ENCODE results near the gene EIF4ENIF1. TPM values are rescaled to one million over a fixed set of nuclear protein-coding genes. Genes with fewer than 3 reads are reported as not detected.

Gene EIF4ENIF1
- total RNA-seq, 2 donors from 2014 or later, result 9.0 to 14.6 TPM

DNA sequence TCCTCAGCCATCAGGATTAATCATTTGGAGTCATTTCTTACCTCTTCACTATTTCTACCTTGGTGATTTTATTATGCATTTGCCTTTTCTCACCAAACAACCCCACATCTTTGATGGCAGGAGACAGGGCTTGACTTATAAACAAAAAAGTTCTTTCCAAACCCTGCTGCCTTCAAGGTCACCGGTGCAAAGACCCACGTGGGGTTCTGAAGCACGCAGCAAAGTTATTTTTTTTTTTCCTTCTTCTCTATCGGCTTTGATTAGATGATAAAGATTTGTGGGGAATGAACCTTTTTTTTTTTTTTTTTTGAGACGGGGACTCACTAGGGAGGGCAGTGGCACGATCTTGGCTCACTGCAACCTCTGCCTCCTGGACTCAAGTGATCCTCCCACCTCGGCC, 46.1 kb downstream of the EIF4ENIF1 start:
- no peak for TF ChIP-seq CTCF (IDR thresholded peaks at IDR 0.05)
- no peak overlapping the region for H3K4me3 ChIP-seq
- peaks cover 0 to 36% of the 10 kb centered on the region in 2 donors for H3K4me1 ChIP-seq
- no peaks in the 10 kb centered on the region for H3K9me3 ChIP-seq
- H3K27ac ChIP-seq, result peak overlapping the region; percentile 16 to 70
- no peaks in the 10 kb centered on the region for H3K27me3 ChIP-seq
- H3K36me3 ChIP-seq, result peaks cover 73% of the 10 kb centered on the region
- no peak for DNase-seq (ENCODE audit: low spot score)

DNA sequence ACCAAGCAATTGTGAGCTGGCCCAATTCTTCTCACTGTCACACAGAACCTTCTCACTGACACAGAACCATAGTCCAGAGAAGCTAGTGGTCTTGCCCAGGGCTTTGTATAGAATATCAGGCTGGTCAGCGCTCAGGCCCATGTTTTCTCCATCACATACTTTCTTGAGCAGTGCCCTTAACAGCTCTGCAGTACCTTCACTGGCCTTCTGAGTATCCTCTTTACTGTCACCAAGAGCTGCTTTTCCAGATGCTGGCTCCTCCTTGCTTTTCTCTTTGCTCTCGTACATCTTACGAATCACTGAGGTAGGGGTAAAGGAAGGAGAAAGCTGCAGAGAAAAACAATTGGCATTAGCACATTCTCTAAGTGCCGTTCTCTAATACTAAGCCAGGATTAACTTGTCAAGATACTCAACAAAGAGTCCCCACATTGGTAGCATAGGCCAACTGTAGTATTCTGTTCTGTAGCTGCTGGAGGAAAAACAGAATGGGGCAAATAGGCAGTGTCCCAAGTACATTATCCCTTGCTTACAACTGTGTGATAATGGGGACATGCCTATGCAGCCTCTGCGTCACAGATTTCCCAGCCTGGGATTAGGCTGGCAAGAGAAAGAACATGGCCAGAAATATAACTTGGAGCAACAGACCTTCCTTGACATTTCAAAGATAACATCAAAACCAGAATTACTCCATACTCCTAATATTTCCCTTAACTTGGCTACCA, 46.7 kb downstream of the EIF4ENIF1 start:
- DNase-seq (ENCODE audit: low spot score), result no peak
- TF ChIP-seq CTCF (IDR thresholded peaks at IDR 0.05), result no peak

DNA sequence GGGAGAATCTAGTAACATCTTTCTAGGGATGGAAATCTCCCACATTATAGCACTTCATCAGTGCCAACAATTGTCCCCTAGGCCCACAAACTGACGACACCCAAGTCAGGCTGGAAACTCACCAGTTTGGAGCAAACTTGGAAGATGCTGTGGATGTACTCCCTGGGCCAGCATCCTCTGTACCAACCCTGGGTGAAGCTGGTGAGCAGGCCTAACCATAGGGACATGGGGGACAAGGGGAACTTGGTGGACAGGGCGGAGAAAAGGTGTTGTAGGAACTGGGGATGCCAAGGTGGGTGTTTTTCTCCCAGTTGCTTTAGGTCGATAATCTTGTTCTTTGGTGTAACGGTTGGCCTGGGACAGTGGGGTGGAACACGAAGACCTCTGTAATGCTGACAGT, 48.0 kb downstream of the EIF4ENIF1 start:
- H3K27me3 ChIP-seq, result no peaks in the 10 kb centered on the region
- peaks cover 0 to 26% of the 10 kb centered on the region in 2 donors for H3K4me1 ChIP-seq
- peaks cover 88% of the 10 kb centered on the region for H3K36me3 ChIP-seq
- H3K4me3 ChIP-seq, result no peak overlapping the region
- H3K9me3 ChIP-seq, result no peaks in the 10 kb centered on the region
- DNase-seq (ENCODE audit: low spot score), result no peak
- no peak for TF ChIP-seq CTCF (IDR thresholded peaks at IDR 0.05)
- no peak overlapping the region for H3K27ac ChIP-seq

More for the DNA sequence above, 46.7 kb downstream of the EIF4ENIF1 start:
- Histone ChIP-seq H3K27me3 (no peaks in the 10 kb centered on the region), H3K27ac (peak overlapping the region; percentile 31 to 70), H3K9me3 (no peaks in the 10 kb centered on the region), H3K4me1 (peaks cover 0 to 30% of the 10 kb centered on the region in 2 donors), H3K36me3 (peaks cover 79% of the 10 kb centered on the region), H3K4me3 (no peak overlapping the region)

DNA sequence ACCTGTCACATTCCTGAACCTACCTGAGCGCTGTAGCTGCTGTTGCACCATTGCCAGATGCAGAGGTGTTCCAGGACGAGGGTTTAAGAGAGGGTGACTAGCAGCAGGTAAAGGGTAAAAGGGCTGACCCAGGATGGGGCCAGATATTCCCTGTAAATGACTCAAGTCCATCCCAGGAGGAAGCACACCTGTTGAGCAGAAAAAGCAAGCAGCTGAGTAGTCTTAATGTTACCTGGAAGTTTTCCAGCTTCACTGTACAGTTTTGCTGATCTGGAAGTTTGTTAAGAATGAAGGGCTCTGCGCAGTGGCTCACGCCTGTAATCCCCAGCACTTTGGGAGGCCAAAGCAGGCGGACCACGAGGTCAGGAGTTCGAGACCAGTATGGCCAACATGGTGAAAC, 49.0 kb downstream of the EIF4ENIF1 start:
- H3K4me1 ChIP-seq, result peaks cover 0 to 26% of the 10 kb centered on the region in 2 donors
- peaks cover 91% of the 10 kb centered on the region for H3K36me3 ChIP-seq
- H3K27me3 ChIP-seq, result no peaks in the 10 kb centered on the region
- no peak overlapping the region for H3K4me3 ChIP-seq
- H3K9me3 ChIP-seq, result no peaks in the 10 kb centered on the region
- no peak for TF ChIP-seq CTCF (IDR thresholded peaks at IDR 0.05)
- no peak for DNase-seq (ENCODE audit: low spot score)
- no peak overlapping the region for H3K27ac ChIP-seq

DNA sequence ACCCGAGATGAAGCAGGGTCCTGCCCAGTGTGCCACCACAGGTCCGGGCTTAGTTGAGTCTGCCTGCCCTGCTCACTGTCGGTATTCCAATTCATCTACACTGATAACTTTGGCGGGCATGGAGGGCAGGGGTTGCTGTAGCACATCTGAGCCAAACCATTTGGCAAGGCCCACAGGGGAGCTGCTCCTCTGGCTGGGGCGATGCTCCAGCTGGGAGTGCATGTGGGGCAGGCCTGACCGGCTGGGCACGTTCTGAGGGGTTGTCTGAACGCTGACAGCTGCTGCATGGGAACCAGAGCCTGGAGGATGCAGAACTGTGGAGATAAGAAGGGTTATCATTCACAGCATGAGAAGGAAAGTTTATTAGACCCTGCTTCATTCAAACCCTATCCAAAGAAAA, 49.8 kb downstream of the EIF4ENIF1 start:
- no peak for TF ChIP-seq CTCF (IDR thresholded peaks at IDR 0.05)
- Histone ChIP-seq H3K9me3 (no peaks in the 10 kb centered on the region), H3K27me3 (no peaks in the 10 kb centered on the region), H3K4me1 (peaks cover 0 to 26% of the 10 kb centered on the region in 2 donors), H3K4me3 (no peak overlapping the region), H3K36me3 (peaks cover 91% of the 10 kb centered on the region), H3K27ac (no peak overlapping the region)
- DNase-seq (ENCODE audit: low spot score), result no peak

DNA sequence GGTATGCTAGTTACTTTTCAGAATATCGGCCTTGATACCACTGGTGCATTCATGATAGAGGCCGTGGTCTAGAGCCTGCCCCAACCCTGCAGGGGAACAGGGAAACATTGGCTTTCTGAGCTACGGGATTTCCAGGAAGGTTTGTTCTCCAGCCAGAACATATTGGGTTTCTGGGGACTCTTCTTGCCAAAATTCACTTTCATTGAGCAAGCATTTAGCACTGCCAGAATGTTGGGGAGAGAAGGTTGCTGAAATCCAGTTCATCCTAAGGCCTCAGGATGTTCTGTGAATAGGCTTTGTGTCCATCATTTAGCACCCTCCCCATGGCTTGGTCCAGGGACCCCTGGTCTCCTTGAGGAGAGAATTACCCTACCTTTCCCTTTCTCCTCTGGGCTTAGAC, 53.5 kb downstream of the EIF4ENIF1 start:
- H3K27me3 ChIP-seq, result no peaks in the 10 kb centered on the region
- no peak overlapping the region for H3K27ac ChIP-seq
- no peak for TF ChIP-seq CTCF (IDR thresholded peaks at IDR 0.05)
- no peak overlapping the region for H3K4me3 ChIP-seq
- DNase-seq (ENCODE audit: low spot score), result no peak
- peaks cover 0 to 14% of the 10 kb centered on the region in 2 donors for H3K4me1 ChIP-seq
- peaks cover 96% of the 10 kb centered on the region for H3K36me3 ChIP-seq
- no peaks in the 10 kb centered on the region for H3K9me3 ChIP-seq
